Kidney (tissue), 14 donors: Measurements from ENCODE around the gene ACOT12. TPM values are rescaled to one million over a fixed set of nuclear protein-coding genes. Genes with fewer than 3 reads are reported as not detected.

Source experiments
- DNase-seq, 5 donors: peaks; one replicate each; pipeline ENCODE4 v3.0.0-alpha.2; 2013 to 2020
- FAIRE-seq: peaks from 2 replicates; lab custom pipeline; 2012; peaks lifted over from hg19 to GRCh38; lab: Jason Lieb, UNC
- H3K27ac ChIP-seq, 2 donors: one replicate each; pipeline ENCODE4 v1.7.0; 2013; ENCODE audit warnings: low read depth in 2 of 2, low read length in 2 of 2, inconsistent platforms in 1 of 2
- H3K27me3 ChIP-seq: one replicate; pipeline ENCODE4 v1.7.1; 2013; ENCODE audit warnings: low read length, inconsistent platforms; ENCODE audit not compliant: control insufficient read depth, insufficient read depth
- H3K36me3 ChIP-seq, 3 donors: one replicate each; pipeline versions ENCODE4 v1.7.0 to v1.7.1; 2013; ENCODE audit warnings: low read length in 3 of 3, control low read depth in 1 of 3, inconsistent platforms in 1 of 3; ENCODE audit not compliant: insufficient read depth in 3 of 3, control insufficient read depth in 2 of 3
- H3K4me1 ChIP-seq, 3 donors: one replicate each; pipeline versions ENCODE4 v1.7.0 to v1.7.1; 2013; ENCODE audit warnings: low read length in 3 of 3, inconsistent platforms in 1 of 3, low read depth in 1 of 3; ENCODE audit not compliant: control insufficient read depth in 2 of 3, insufficient read depth in 2 of 3
- H3K4me3 ChIP-seq, 3 donors: one replicate each; pipeline versions ENCODE4 v1.7.0 to v1.8.1; 2013; ENCODE audit warnings: low read length in 3 of 3, control low read depth in 1 of 3, inconsistent platforms in 1 of 3
- H3K9ac ChIP-seq, 3 donors: one replicate each; pipeline versions ENCODE4 v1.7.0 to v1.7.1; 2013; ENCODE audit warnings: low read length in 3 of 3, control low read depth in 1 of 3, inconsistent platforms in 1 of 3
- H3K9me3 ChIP-seq, 3 donors: one replicate each; pipeline versions ENCODE4 v1.7.0 to v1.7.1; 2013; ENCODE audit warnings: low read length in 3 of 3, control low read depth in 1 of 3, inconsistent platforms in 1 of 3; ENCODE audit not compliant: control insufficient read depth in 2 of 3, insufficient read depth in 1 of 3
- intact Hi-C: fragments of 100-400 bp; cut with DNase I; formaldehyde crosslinking; loops from one replicate; pipeline ENCODE4 v1.11.1; 2022
- polyA plus RNA-seq: library from polyadenylated mRNA; stranded (reverse); fragments of 350-450 nt; fragmentation: Illumina TruSeq; extraction: RNeasy Lipid Tissue Mini Kit (QIAGEN cat#74804); gene quantifications from one replicate; pipeline ENCODE4 v1.2.3, GENCODE V29; 2014; ENCODE audit warnings: low read depth, low replicate concordance; ENCODE audit not compliant: insufficient read depth
- total RNA-seq: library from RNA; stranded (reverse); fragmentation: NEBNext Ultra II Directional; extraction: Animal tissue kit (Norgen Biotek cat#: 25700); gene quantifications from one replicate; pipeline ENCODE4 v1.2.1, GENCODE V29; 2021
- TF ChIP-seq, protein P1 (sequence below): IDR thresholded peaks from 3 replicates; pipeline ENCODE4 v1.5.1; 2012; ENCODE audit warnings: mild to moderate bottlenecking, moderate library complexity, borderline replicate concordance; ENCODE audit not compliant: insufficient read depth; ENCODE audit errors: extremely low read depth
- donor health status: control.
- donor health status: control.
- donor health status: control.
- donor health status: control.
- donor health status: control.
- donor health status: DM: yes; HTN: yes; CAD: no.
- donor health status: Normal renal cell carcinoma (clear cell type).

Gene ACOT12
- total and polyA plus RNA-seq, 2 donors from 2014 or later, result 2.2 TPM; not detected in 1

GRCh38 chr5:81363093-81363871, 30.7 kb downstream of the ACOT12 start:
- DNase-seq, result peak in 2 of 5 donors; percentile 14 to 39
- Histone ChIP-seq H3K9ac (peak overlapping the region in 1 of 3 donors; percentile 46), H3K4me3 (peak overlapping the region in 1 of 3 donors; percentile 4), H3K27ac (peak overlapping the region; percentile 54 to 67), H3K9me3 (peaks cover 0 to 2% (median 0%) of the 10 kb centered on the region in 3 donors), H3K27me3 (no peaks in the 10 kb centered on the region), H3K36me3 (no peaks in the 10 kb centered on the region), H3K4me1 (peaks cover 0 to 30% (median 3%) of the 10 kb centered on the region in 3 donors)
- intact Hi-C loops, result no loop called here
- peak; percentile 68 for FAIRE-seq
- TF ChIP-seq, protein P1, sequence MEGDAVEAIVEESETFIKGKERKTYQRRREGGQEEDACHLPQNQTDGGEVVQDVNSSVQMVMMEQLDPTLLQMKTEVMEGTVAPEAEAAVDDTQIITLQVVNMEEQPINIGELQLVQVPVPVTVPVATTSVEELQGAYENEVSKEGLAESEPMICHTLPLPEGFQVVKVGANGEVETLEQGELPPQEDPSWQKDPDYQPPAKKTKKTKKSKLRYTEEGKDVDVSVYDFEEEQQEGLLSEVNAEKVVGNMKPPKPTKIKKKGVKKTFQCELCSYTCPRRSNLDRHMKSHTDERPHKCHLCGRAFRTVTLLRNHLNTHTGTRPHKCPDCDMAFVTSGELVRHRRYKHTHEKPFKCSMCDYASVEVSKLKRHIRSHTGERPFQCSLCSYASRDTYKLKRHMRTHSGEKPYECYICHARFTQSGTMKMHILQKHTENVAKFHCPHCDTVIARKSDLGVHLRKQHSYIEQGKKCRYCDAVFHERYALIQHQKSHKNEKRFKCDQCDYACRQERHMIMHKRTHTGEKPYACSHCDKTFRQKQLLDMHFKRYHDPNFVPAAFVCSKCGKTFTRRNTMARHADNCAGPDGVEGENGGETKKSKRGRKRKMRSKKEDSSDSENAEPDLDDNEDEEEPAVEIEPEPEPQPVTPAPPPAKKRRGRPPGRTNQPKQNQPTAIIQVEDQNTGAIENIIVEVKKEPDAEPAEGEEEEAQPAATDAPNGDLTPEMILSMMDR, result no peak

DNA sequence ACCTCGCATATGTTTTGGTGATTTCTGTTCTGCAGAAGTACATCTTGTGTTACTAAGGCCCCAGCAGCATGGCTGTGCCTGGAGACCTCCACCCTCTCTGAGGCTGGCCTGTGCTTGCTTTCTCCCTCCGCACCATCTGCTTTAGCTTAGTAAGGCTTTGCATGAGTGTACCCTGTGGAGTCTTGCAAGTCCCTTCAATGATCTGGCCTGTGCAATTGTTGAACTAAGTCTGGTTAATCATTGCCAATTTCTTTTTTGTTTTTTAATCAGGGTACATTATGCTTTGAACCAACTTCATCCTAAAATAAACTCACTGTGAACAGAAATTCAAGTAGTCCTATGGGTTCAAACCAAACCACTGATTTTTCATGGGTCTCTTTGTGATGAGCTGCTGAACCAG, 32.3 kb downstream of the ACOT12 start:
- peak in 2 of 5 donors; percentile 14 to 21 for DNase-seq
- H3K9me3 ChIP-seq, result peaks cover 0 to 2% (median 0%) of the 10 kb centered on the region in 3 donors

GRCh38 chr5:81360640-81361039, 33.3 kb downstream of the ACOT12 start:
- H3K9ac ChIP-seq, result no peak overlapping the region
- DNase-seq (no peak), FAIRE-seq (no peak)
- peak overlapping the region in 1 of 2 donors; percentile 22 for H3K27ac ChIP-seq
- TF ChIP-seq, protein P1, result no peak
- H3K27me3 ChIP-seq, result no peaks in the 10 kb centered on the region
- H3K36me3 ChIP-seq, result no peaks in the 10 kb centered on the region
- H3K9me3 ChIP-seq, result peaks cover 0 to 2% (median 0%) of the 10 kb centered on the region in 3 donors
- intact Hi-C loops, result no loop called here
- peaks cover 0 to 30% (median 3%) of the 10 kb centered on the region in 3 donors for H3K4me1 ChIP-seq
- no peak overlapping the region for H3K4me3 ChIP-seq

More for the DNA sequence above, 32.3 kb downstream of the ACOT12 start:
- intact Hi-C loops, result no loop called here
- TF ChIP-seq, protein P1, result no peak
- H3K27me3 ChIP-seq, result no peaks in the 10 kb centered on the region
- peak overlapping the region in 1 of 2 donors; percentile 69 for H3K27ac ChIP-seq
- FAIRE-seq, result no peak
- H3K4me3 ChIP-seq, result peak overlapping the region in 1 of 3 donors; percentile 15
- H3K4me1 ChIP-seq, result peaks cover 0 to 30% (median 3%) of the 10 kb centered on the region in 3 donors
- no peaks in the 10 kb centered on the region for H3K36me3 ChIP-seq
- H3K9ac ChIP-seq, result no peak overlapping the region
